H1 (cell line): ENCODE results near the gene CDCP1. TPM values are rescaled to one million over a fixed set of nuclear protein-coding genes. Genes with fewer than 3 reads are reported as not detected.

Experiments
- CTCF ChIA-PET: fragments of 300-600 bp; sonication (Branson Sonifier 250); formaldehyde crosslinking; loops from one replicate; lab custom pipeline; 2021; ENCODE audit not compliant: partially characterized antibody; lab: Charles Lee
- POLR2A ChIA-PET: fragments of 300-600 bp; sonication (Branson Sonifier 250); formaldehyde crosslinking; loops from one replicate; lab custom pipeline; 2021; ENCODE audit warnings: inconsistent platforms; ENCODE audit not compliant: partially characterized antibody; lab: Charles Lee
- DNase-seq, 2 experiments: peaks; one replicate each; pipeline versions ENCODE4 v3.0.0 to v3.0.0-alpha.2; 2010 to 2022; ENCODE audit warnings: low spot score in 2 of 2, low read depth in 1 of 2, mixed read lengths in 1 of 2
- FAIRE-seq: peaks from 2 replicates; lab custom pipeline; 2011; peaks lifted over from hg19 to GRCh38; lab: Jason Lieb, UNC
- H2AFZ ChIP-seq: 2 replicates; pipeline ENCODE4 v1.8.1; 2012; ENCODE audit warnings: low read length, inconsistent platforms
- H2AK5ac ChIP-seq: 2 replicates; pipeline ENCODE4 v1.6.1; 2013; ENCODE audit warnings: low read depth, low read length
- H2BK120ac ChIP-seq: replicated peaks from 2 replicates; pipeline ENCODE3; 2013; ENCODE audit warnings: low read depth, low read length, inconsistent platforms
- H2BK12ac ChIP-seq: 2 replicates; pipeline ENCODE4 v1.6.1; 2013; ENCODE audit warnings: low read depth, low read length
- H2BK15ac ChIP-seq: 2 replicates; pipeline ENCODE4 v1.6.1; 2013; ENCODE audit warnings: low read length
- H2BK20ac ChIP-seq: 2 replicates; pipeline ENCODE4 v1.6.1; 2013; ENCODE audit warnings: low read length
- H2BK5ac ChIP-seq: 2 replicates; pipeline ENCODE4 v1.6.1; 2013; ENCODE audit warnings: low read depth, low read length
- H3K14ac ChIP-seq: 2 replicates; pipeline ENCODE4 v1.6.1; 2013; ENCODE audit warnings: inconsistent platforms; ENCODE audit not compliant: insufficient read length
- H3K18ac ChIP-seq: 2 replicates; pipeline ENCODE4 v1.6.1; 2013; ENCODE audit warnings: low read length; ENCODE audit errors: extremely low read depth
- H3K23ac ChIP-seq: 2 replicates; pipeline ENCODE4 v1.6.1; 2013; ENCODE audit warnings: inconsistent platforms; ENCODE audit not compliant: insufficient read length
- H3K23me2 ChIP-seq: 2 replicates; pipeline ENCODE4 v1.6.1; 2013; ENCODE audit warnings: low read depth, low read length
- H3K27ac ChIP-seq: 2 replicates; pipeline ENCODE4 v1.6.1; 2011; ENCODE audit warnings: low read depth, low read length, inconsistent platforms
- H3K27me3 ChIP-seq, 4 experiments: replicated peaks in 1 of 4; 1 replicate in 1 of 4; 2 replicates in 3 of 4; pipeline versions ENCODE4 v1.6.1 to v1.8.1; 2011 to 2013; ENCODE audit warnings: low read length in 3 of 4, mild to moderate bottlenecking in 3 of 4, inconsistent platforms in 2 of 4, mixed read lengths in 2 of 4, moderate library complexity in 1 of 4; ENCODE audit not compliant: control insufficient read depth in 3 of 4, insufficient read depth in 3 of 4; ENCODE audit errors: extremely low read depth in 1 of 4
- H3K36me3 ChIP-seq, 4 experiments: 2 replicates each; pipeline versions ENCODE4 v1.6.1 to v1.8.1; 2011 to 2013; ENCODE audit warnings: mild to moderate bottlenecking in 4 of 4, low read length in 3 of 4, moderate library complexity in 2 of 4, control low read depth in 1 of 4, inconsistent platforms in 1 of 4; ENCODE audit not compliant: insufficient read depth in 4 of 4, control insufficient read depth in 2 of 4
- H3K4ac ChIP-seq: replicated peaks from 2 replicates; pipeline ENCODE3; 2013; ENCODE audit warnings: low read length, low read depth, mixed read lengths, inconsistent platforms; ENCODE audit not compliant: insufficient read length
- H3K4me1 ChIP-seq, 4 experiments: replicated peaks in 1 of 4; 1 replicate in 1 of 4; 2 replicates in 3 of 4; pipeline versions ENCODE4 v1.6.1 to v1.8.1; 2011 to 2013; ENCODE audit warnings: low read length in 3 of 4, inconsistent platforms in 2 of 4, mixed read lengths in 1 of 4; ENCODE audit not compliant: insufficient read depth in 4 of 4, control insufficient read depth in 3 of 4
- H3K4me2 ChIP-seq, 2 experiments: 2 replicates each; pipeline versions ENCODE4 v1.6.1 to v1.8.1; 2011 to 2013; ENCODE audit warnings: low read depth in 2 of 2, low read length in 2 of 2, control low read depth in 1 of 2, inconsistent platforms in 1 of 2, mild to moderate bottlenecking in 1 of 2; ENCODE audit not compliant: insufficient read depth in 1 of 2
- H3K4me3 ChIP-seq, 4 experiments: fragments of 200-600, 300-600 bp in 1 of 4; sonication (generic), shearing (Covaris generic), sonication (Bioruptor Twin) in 1 of 4; 2 replicates each; pipeline versions ENCODE4 v1.5.1 to v1.8.1; 2011 to 2016; ENCODE audit warnings: low read length in 4 of 4, low read depth in 3 of 4, control low read depth in 2 of 4, inconsistent platforms in 2 of 4, mild to moderate bottlenecking in 2 of 4, mixed read lengths in 1 of 4, moderate library complexity in 1 of 4; ENCODE audit not compliant: insufficient read depth in 2 of 4; ENCODE audit errors: extremely low read depth in 1 of 4
- H3K56ac ChIP-seq: replicated peaks from 2 replicates; pipeline ENCODE3; 2013; ENCODE audit warnings: low read depth, mild to moderate bottlenecking, mixed read lengths, low read length, inconsistent platforms; ENCODE audit not compliant: insufficient read length
- H3K79me1 ChIP-seq: 2 replicates; pipeline ENCODE4 v1.6.1; 2013; ENCODE audit warnings: low read depth, low read length, control low read depth
- H3K79me2 ChIP-seq, 2 experiments: 2 replicates each; pipeline versions ENCODE4 v1.6.1 to v1.8.1; 2012 to 2013; ENCODE audit warnings: low read length in 2 of 2, mild to moderate bottlenecking in 2 of 2, inconsistent platforms in 1 of 2; ENCODE audit not compliant: insufficient read depth in 2 of 2, control insufficient read depth in 1 of 2
- H3K9ac ChIP-seq, 4 experiments: replicated peaks in 1 of 4; 1 replicate in 1 of 4; 2 replicates in 3 of 4; pipeline versions ENCODE4 v1.6.1 to v1.8.1; 2011 to 2013; ENCODE audit warnings: low read depth in 3 of 4, low read length in 3 of 4, control low read depth in 2 of 4, mild to moderate bottlenecking in 2 of 4, moderate library complexity in 2 of 4, inconsistent platforms in 1 of 4; ENCODE audit errors: extremely low read depth in 1 of 4
- H3K9me3 ChIP-seq, 2 experiments: 2 replicates each; pipeline versions ENCODE4 v1.6.1 to v1.8.1; 2012 to 2013; ENCODE audit warnings: mild to moderate bottlenecking in 2 of 2, moderate library complexity in 2 of 2, control low read depth in 1 of 2, inconsistent platforms in 1 of 2, low read depth in 1 of 2, low read length in 1 of 2, mixed read lengths in 1 of 2; ENCODE audit not compliant: insufficient read depth in 2 of 2
- H4K20me1 ChIP-seq, 2 experiments: replicated peaks in 1 of 2; 2 replicates each; pipeline versions ENCODE3 to v1.8.1; 2011 to 2013; ENCODE audit warnings: inconsistent platforms in 2 of 2, low read length in 2 of 2, mild to moderate bottlenecking in 1 of 2; ENCODE audit not compliant: insufficient read depth in 2 of 2, control insufficient read depth in 1 of 2
- H4K5ac ChIP-seq: 2 replicates; pipeline ENCODE4 v1.6.1; 2013; ENCODE audit warnings: low read length, low read depth, mixed read lengths, inconsistent platforms; ENCODE audit not compliant: insufficient read length
- H4K8ac ChIP-seq: 2 replicates; pipeline ENCODE4 v1.8.0; 2013; ENCODE audit warnings: mild to moderate bottlenecking, moderate library complexity, low read length, inconsistent platforms; ENCODE audit not compliant: insufficient read depth; ENCODE audit errors: extremely low read depth
- H4K91ac ChIP-seq: replicated peaks from 2 replicates; pipeline ENCODE3; 2013; ENCODE audit warnings: low read length, mixed read lengths, inconsistent platforms; ENCODE audit not compliant: insufficient read length
- MAFK ChIP-seq: IDR thresholded peaks from 2 replicates; pipeline ENCODE4 v1.6.1; 2012; ENCODE audit warnings: low read depth, mild to moderate bottlenecking, improper control_type of control experiment, low read length
- RNF2 ChIP-seq: fragments of 200-900, 300-1000 bp; sonication (generic); IDR thresholded peaks from 2 replicates; pipeline ENCODE4 v1.7.1; 2016; ENCODE audit warnings: borderline replicate concordance, low read depth, mild to moderate bottlenecking, antibody characterized with exemption, low read length; ENCODE audit not compliant: poor library complexity, severe bottlenecking; ENCODE audit errors: missing control alignments
- WGBS, 2 experiments: shearing (Covaris generic) in 1 of 2; methylation state at CpG; one replicate each; pipeline versions ENCODE4 v1.1.6 to v1.1.7; 2013 to 2015; ENCODE audit warnings: low lambda C conversion rate in 2 of 2, mixed read lengths in 2 of 2, inconsistent platforms in 1 of 2, low coverage in 1 of 2, missing lambda C conversion rate in 1 of 2; ENCODE audit not compliant: insufficient replicate concordance in 2 of 2, insufficient coverage in 1 of 2, insufficient read length in 1 of 2; ENCODE audit errors: extremely low coverage in 1 of 2, missing lambda C conversion rate in 1 of 2; 5-methylcytosine and 5-hydroxymethylcytosine counted together
- polyA plus RNA-seq, 7 experiments: library from polyadenylated mRNA; depleted of rRNA in 3 of 7; stranded (reverse) in 5 of 7; unstranded in 2 of 7; fragments of >200 nt in 5 of 7; fragments of 200-250 nt in 2 of 7; gene quantifications; 1 replicate in 5 of 7; 2 replicates in 1 of 7; 4 replicates in 1 of 7; pipeline versions ENCODE4 v1.2.1 to v1.2.3, GENCODE V29; 2011 to 2013; ENCODE audit warnings: missing spikeins in 2 of 7, mixed read lengths in 2 of 7
- total RNA-seq: library from RNA; stranded (reverse); fragmentation: NEBNext Ultra II Directional; extraction: Animal tissue kit (Norgen Biotek cat#: 25700); gene quantifications from 2 replicates; pipeline ENCODE4 v1.2.1, GENCODE V29; 2021
- TF ChIP-seq, protein P1 (sequence below): IDR thresholded peaks from 2 replicates; pipeline ENCODE4 v1.6.1; 2011; ENCODE audit warnings: low read length, improper control_type of control experiment

Gene CDCP1
- total and polyA plus RNA-seq, 2 of the 8 experiments (the other 6 are each of a cell fraction or from before 2014, with no cell fraction given) = 10.0 to 23.3 TPM

DNA sequence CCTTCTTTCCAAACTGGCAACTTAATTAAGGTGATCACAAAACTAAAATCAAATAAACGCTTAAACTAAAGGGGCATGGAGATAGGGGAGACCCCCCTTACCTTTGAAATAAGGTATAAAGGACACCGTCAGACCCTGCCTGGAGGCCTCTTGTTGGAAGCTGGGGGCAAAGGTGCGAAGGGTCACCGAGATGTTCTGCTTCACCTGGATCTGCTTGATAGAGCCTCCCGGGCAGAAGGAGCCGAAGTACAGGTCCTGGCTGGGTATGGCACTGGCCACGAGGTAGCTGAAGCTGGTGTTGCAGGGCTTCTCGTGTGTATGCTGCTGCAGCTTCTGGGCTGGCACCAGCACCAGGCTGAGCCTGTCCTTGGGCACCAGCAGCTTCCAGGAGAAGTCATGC lies 53.0 kb downstream of the CDCP1 start:
- Histone ChIP-seq H2BK12ac (no peak overlapping the region), H3K14ac (no peak overlapping the region), H3K27me3 (no peaks in the 10 kb centered on the region), H2AK5ac (no peak overlapping the region), H3K79me1 (no peaks in the 10 kb centered on the region), H3K79me2 (no peaks in the 10 kb centered on the region), H3K4ac (no peak overlapping the region), H3K4me2 (no peak overlapping the region), H3K36me3 (peaks cover 6 to 32% (median 19%) of the 10 kb centered on the region in 4 experiments; a peak in 7 of 8 replicates), H4K5ac (no peak overlapping the region), H3K9ac (no peak overlapping the region), H3K4me3 (no peak overlapping the region), H3K23me2 (no peaks in the 10 kb centered on the region), H3K23ac (no peak overlapping the region), H4K20me1 (peaks cover 0 to 4% of the 10 kb centered on the region in 2 experiments), H4K91ac (no peak overlapping the region), H2BK20ac (no peak overlapping the region), H3K27ac (no peak overlapping the region), H4K8ac (no peak overlapping the region), H3K9me3 (peaks cover 0 to 3% of the 10 kb centered on the region in 2 experiments; a peak in 1 of 4 replicates), H2BK15ac (no peak overlapping the region), H2BK5ac (no peak overlapping the region), H2AFZ (no peak overlapping the region), H3K18ac (no peak overlapping the region), H3K4me1 (no peaks in the 10 kb centered on the region), H3K56ac (no peak overlapping the region), H2BK120ac (no peak overlapping the region)
- ChIA-PET CTCF (interaction anchor here (0.6 to 1.0 kb wide), 2 partner anchors 14 to 57 kb away, joined by 3 read pairs; no protein-coding TSS in a partner anchor), POLR2A (no interaction called here)
- WGBS, 2 experiments = 83% methylated on average over 8 of the region's 8 CpGs; no CpG with 5 or more reads in 1 of the 2 experiments
- DNase-seq (no peak), FAIRE-seq (no peak)
- TF ChIP-seq, protein P1, sequence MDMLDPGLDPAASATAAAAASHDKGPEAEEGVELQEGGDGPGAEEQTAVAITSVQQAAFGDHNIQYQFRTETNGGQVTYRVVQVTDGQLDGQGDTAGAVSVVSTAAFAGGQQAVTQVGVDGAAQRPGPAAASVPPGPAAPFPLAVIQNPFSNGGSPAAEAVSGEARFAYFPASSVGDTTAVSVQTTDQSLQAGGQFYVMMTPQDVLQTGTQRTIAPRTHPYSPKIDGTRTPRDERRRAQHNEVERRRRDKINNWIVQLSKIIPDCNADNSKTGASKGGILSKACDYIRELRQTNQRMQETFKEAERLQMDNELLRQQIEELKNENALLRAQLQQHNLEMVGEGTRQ = no peak
- TF ChIP-seq RNF2 (no peak), MAFK (no peak)
